ENCODE results near the gene MAP3K3.
A peak's percentile ranks its signal among the peaks of the same experiment; 100 is the strongest.

MAP3K3 gene

DNA sequence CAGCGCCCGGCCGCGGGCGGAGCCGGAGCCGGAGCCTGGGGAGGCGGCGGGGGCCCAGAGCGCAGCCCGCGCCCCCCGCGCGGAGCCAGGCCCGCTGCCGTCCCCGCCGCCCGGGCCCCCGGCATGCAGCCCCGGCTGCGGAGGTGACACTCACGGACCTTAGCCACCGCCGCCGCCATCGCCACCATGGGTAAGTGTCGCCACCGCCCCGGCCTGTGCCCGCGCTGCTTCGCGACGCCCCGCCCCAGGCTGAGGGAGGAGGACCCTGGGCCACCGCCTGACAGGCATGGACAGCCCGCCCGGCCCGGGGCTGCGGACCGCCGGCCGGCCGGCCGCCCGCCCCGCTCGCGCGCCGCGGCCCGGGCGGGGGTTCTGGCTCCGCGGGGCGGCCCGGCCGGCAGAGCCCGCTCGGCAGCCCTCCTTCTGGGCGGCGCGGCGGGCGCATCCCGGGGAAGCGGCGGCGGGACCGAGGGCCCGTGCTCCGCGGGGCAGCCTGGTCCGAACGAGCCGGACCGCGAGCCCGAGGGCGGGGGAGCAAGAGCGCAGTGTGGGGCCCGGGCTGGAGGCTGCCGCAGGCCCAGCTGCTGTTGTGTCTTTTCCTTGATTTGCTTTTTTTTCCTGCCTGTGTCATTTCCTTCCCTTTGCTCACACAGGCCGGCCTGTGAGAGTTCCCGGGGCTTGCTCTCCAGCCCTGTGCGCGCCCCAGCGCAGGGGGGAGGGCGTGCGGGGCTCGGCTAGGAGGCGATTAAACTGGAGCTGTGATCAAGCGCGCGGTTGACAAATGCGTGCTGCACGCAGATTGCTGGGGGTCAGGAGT, 565 bp downstream of the MAP3K3 start:
- DNase-seq (ENCODE audit: low spot score), result peak; percentile 46

DNA sequence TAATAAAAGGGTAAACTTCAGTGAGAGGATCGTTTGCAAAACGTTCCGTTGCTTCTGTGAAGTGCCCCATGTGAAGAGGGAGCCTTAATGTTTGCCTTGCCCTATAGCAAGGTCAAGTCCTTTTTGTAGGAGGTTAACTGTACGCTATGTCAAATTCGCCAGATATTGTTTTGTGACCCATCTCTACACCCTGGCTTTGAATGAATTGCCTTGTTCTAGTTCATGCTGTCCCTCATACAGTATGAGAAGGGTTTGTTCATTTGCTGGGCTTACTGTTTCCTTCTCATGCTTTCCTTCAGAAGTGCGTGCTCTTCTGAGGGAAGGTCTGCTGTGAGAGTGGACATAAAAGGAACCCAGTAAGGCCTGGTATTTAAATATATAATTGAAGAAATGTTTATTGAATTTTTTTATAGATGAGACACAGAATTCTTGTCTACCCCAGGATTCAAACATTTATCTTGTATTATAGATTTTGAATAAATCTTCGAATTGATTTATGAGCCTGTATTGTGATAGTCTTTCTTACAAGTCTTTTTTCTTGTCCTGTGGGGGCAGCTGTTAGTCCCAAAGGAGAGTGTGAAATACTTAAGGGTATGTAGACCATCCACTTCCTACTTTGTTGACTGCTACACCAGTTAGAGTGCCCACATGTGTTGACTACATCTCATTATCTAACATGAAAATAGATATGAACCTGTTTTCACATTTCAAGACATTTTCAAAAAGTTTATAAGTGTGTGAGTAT, 1.7 kb downstream of the MAP3K3 start:
- DNase-seq (ENCODE audit: low spot score), result no peak

DNA sequence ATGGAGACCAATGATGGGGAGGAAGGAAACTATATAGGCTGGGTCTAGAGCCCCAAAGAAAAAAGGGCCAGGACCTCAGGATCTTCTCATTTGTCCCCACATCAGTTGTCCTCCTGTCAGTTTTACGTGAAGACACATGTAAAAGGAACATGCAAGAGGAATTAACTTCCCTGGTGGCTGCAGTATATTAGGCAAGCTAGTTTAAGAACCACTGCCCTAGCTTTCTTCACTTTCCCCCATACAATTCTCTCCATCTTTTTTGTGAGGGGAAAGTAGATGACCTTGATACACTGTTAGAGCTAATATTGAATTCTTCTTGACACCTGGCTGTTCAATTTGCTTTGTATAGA, 2.3 kb downstream of the MAP3K3 start:
- no peak for DNase-seq (ENCODE audit: low spot score)

DNA sequence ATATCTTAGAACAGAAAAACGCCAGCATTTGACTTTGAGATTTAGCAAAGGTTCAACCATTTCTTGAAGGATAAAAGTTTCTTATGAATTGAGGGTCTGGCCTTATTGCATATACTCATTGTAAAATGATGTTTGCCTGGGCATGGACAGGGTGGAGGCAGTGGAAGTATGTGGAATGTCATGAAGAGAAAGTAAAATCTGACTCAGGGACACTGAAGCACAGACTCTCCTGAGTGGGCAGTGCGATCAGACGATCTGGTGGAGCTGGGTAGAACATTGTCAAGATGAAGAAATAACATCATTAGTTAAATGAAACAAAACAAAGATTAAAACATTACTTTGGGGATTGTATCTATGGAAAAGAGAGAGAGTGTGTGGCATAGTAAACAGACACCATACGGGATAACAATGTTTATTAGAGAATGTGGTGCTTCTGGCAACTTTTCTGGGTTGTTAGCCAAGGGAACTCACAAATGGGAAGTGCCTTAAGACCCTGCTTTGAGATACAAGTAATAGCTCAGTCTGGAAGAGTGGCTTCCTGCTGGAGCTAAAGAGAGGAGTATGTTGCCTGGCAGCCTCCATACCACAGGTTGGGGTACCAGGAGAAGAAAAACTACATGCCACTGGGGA, 4.4 kb downstream of the MAP3K3 start:
- no peak for DNase-seq (ENCODE audit: low spot score)

DNA sequence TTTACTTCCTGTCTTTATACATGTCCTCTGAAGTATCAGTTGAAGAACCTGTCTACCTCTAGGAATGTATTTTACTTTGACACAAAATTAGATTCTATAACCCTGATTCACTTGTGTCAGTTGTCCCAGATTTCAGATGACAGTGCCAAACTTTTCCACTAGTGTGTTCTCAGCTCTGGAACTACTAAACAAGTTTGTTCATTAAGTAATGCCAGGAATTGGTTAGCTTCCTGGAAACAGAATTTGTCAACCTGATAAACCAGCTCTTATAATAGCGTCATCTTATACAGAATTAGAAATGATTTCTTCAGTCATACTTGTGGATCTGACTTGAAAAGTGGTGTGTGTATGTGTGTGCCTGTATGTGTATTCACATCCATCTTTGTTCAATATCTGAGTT, 7.4 kb downstream of the MAP3K3 start:
- DNase-seq (ENCODE audit: low spot score), result no peak

DNA sequence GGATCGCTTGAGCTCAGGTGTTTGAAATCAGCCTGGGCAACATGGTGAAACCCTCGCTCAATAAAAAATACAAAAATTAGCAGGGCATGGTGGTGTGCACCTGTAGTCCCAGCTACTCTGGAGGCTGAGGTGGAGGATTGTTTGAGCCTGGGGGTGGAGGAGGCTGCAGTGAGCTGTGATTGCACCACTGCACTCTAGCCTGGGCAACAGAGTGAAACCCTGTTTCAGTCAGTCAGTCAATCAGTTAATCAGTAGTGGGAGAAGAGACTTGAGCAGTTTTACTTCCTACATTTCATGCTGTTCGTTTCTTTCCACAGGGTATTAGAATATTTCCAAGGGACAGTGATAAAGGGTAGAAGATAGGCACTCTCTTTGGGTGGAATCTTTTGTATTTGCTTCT, 8.8 kb downstream of the MAP3K3 start:
- no peak for DNase-seq (ENCODE audit: low spot score)

DNA sequence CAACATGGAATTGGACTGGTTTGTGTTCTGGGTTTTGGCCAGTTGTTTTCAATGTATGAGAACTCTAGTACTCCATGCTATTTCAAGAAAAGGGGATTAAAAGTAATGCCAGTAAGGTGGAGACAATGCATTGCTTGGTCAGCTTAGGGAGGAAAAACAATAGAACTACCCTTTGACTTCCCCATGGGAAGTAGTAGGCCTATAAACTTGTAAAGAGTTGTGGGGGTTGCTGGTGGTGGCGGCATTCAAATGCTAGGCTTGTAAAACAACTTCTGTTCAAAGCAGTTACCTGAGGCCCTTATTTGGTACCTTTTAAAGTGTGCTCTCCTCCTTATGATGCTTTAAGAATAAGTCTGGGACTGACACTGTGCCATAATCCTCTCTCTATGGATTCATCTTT, 9.4 kb downstream of the MAP3K3 start:
- no peak for DNase-seq (ENCODE audit: low spot score)

DNA sequence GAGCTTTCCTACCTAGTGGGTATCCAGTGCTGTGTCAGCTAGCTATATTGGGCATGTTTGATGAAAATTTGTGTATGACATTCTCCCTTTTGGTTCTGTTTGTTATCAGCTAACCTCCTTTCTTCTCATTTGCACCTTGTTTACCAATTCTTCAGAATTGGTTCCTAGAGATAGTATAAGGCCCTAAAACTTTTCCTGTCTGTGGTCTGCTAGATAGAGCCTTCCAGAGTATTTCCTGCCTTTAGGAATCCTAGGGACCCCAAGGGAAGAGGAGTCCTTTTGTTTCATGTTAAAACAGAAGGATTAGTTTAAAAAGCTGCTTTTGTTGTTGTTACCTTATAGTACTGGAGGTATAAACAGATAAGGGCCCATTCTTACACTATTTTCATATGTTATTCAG, 11.5 kb downstream of the MAP3K3 start:
- no peak for DNase-seq (ENCODE audit: low spot score)

DNA sequence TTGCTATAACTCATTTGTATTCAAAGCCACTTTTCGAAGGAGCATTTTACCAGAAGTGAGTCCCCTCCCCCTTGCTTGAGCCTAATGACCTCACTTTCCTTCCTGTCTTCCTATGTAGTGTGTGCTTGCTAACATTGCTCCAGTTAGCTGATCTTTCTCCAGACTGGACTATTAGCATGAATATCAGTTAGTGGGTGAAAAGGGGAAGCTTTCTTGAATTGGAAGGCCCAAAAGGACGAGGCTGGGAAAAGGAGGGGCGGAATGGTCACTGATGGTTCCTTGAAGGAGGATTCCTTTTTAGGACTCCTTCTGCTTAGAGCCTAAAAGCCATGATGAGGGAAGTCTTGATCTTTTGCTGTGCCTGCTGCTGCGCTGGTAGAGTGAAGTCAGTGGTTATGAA, 11.9 kb downstream of the MAP3K3 start:
- no peak for DNase-seq (ENCODE audit: low spot score)

DNA sequence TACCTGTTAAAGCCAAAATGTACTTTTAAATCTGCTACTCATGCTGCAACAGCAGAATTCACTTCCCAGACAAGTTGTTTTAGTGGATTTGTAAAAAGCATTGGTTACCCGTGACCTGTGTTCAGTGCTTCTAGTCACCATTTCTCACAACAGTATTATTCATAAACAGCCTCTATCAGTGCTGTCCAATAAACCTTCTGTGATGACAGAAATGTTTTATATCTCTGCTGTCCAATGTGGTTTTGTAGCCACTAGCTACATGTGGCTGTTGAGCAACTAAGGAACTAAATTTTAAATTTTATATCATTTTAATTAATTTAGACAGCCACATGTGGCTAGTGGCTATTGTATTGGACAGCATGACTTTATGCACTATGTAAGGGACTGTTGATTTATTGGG, 12.6 kb downstream of the MAP3K3 start:
- no peak for DNase-seq (ENCODE audit: low spot score)

DNA sequence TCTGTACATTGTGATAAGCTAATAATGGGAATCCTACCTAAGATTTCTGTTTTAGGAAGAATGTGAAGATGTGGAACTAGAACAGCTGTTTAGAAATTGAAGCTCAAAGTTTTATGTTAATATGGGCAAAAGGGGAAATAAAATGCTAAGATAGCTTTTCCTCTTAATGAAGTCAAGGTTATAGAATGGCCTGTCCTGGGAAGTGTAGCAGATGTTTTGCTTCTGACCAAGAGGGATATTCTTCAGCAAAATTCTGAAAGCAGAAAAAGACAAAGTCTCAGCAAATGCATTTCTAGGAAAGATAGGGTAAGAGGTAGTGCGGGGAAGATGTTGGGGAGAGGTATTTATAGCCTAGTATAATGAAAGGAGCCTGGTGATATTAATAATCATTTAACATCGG, 13.1 kb downstream of the MAP3K3 start:
- DNase-seq (ENCODE audit: low spot score), result no peak

DNA sequence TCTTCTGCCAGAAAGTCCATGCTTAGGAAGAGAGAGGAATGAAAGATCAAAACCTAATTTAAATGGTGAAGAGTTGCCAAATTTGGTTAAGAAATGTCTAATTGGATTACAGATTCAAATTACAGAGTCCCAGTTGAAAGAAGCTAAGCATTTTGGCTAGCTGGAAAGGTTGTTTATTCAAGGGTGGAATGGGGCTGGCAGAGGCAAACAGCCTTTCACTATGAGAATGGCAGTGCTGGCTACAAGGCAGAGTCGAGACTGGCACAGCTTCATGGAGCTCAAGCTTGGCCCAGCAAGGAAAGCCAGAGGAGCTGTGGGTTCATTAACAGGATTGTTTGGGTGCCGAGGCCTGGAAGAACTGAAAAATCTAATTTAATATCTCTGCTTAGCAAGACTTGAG, 13.6 kb downstream of the MAP3K3 start:
- no peak for DNase-seq (ENCODE audit: low spot score)

DNA sequence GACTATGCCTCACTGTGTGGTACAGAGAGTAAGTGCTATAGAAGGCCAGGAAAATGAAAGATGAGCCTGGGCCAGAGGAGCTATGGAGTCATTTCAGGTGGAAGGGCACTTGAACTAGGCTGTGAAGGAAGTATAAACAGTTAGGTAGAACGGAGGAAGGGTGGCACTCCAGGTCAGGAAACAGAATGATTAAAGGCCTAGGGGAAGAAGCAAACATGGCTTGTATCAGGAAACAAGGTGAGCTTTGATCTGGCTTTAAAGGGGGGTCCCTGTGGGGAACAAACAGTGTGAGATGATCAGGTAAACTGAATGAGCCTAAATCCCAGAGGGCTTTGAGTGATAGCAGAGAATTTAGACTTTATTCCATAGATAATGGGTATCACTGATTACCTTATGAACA, 16.9 kb downstream of the MAP3K3 start:
- no peak for DNase-seq (ENCODE audit: low spot score)

DNA sequence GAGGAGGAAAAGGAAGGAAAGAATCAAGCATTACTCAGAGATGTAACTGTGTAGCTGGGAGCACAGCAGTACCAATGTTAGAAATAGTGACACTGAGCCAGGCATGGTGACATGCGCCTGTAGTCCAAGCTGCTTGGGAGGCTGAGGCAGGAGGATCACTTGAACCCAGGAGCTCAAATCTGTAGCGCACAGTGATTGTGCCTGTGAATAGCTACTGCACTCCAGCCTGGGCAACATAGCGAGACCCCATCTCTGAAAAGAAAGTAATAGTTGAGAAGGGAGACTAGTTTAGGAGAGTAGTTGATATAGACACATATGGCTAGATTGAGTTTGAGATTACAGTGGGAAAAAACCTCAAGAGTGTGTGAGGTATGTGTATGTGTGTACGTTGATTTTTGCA, 17.8 kb downstream of the MAP3K3 start:
- DNase-seq (ENCODE audit: low spot score), result no peak

DNA sequence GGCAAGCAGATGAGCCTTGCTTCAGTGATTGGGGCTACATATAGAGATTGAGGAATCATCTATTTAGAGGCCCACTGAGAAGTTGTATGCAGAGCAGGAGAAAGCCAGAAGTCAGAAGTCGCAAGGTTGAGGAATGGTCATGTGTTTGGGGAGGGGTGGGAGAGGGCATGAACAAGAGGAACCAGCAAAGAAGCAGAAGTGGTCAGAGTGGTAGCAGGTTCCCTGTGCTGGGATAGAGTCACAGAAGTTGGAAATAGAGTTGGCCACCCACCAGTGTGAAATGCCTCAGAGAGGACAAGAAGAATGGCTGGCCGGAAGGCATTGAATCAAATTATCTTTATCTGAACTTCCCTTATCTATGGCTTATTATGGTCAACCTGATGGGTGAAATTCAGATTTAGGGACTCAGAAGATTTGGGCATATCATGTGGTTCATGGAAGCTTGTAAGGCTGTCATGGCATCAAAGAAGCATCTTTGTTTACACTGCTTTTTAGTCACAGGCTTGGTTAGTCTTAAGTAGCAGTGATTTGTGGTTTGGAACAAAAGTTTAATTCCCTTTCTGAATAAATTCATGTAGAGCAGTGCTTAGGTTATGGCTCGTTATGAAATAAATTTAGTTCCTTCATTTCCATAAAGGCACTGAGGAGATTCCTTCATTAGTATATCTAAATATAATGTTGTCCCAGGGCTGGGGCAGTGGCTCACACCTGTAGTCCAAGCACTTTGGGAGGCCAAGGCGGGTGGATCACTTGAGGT, 19.7 kb downstream of the MAP3K3 start:
- no peak for DNase-seq (ENCODE audit: low spot score)

DNA sequence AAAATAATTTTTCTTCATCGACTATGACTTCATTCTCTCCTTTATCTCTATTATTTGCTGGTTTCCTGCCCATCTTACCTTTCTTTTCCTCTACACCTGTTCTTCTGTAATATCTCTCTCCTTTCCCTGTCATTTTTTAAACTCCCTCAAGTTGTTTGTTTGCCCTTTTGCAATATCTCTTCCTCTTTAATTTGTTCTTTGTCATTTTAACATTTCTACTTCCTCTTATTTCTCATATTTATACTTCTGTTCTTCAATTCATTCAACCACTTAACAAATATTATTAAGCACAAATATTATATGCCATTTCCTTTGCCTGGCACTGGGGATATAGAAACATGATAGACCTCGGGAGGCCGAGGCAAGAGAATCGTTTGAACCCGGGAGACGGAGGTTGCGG, 22.6 kb downstream of the MAP3K3 start:
- no peak for DNase-seq (ENCODE audit: low spot score)

DNA sequence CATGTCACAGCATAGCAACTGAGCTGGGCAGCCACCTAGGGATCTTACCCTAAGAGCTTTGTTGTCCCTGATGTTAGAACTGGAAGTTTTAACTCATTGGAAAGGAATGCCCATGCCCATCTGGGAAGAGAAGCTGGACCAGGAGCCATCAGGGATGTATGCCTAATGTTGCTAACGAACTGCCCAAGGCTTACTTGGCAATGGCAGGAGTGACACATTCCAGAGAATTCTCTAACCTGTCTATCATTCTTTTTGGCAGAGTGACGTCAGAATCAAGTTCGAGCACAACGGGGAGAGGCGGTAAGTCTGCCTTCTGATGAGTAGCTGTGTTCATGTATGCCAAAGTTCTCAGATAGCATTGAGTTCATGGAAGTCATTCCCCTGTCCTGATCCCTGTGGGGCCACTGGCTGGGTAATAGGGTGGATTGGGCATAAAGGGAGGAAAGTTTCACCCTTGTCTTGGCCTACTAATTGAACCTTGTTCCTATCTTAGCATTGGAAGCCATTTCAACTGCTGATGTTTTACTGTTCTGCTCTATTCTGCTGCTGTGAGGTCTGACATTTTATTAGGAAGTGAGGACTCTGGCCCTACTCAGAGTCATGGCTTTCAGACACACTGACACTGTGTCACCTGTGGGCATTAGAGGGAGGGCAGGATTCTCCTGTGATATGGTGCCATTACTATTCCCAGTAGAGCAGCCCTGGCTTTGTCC, 23.7 kb downstream of the MAP3K3 start:
- no peak for DNase-seq (ENCODE audit: low spot score)

DNA sequence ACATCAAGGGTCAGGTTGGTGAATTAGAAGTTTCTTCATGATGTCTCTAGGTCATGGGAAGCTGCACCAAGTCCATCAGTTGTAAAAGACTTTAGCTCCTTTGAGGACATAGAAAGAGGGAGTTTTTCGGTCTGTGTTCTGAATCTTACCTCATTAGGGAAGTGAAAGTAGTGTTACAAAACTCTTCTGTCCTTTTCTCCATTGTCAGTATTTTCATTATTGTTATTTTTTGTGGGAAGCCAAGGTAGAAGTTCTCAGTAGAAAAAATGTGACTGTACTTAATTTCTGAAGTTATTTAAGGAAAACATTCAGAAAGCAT, 24.2 kb downstream of the MAP3K3 start:
- DNase-seq (ENCODE audit: low spot score), result no peak

DNA sequence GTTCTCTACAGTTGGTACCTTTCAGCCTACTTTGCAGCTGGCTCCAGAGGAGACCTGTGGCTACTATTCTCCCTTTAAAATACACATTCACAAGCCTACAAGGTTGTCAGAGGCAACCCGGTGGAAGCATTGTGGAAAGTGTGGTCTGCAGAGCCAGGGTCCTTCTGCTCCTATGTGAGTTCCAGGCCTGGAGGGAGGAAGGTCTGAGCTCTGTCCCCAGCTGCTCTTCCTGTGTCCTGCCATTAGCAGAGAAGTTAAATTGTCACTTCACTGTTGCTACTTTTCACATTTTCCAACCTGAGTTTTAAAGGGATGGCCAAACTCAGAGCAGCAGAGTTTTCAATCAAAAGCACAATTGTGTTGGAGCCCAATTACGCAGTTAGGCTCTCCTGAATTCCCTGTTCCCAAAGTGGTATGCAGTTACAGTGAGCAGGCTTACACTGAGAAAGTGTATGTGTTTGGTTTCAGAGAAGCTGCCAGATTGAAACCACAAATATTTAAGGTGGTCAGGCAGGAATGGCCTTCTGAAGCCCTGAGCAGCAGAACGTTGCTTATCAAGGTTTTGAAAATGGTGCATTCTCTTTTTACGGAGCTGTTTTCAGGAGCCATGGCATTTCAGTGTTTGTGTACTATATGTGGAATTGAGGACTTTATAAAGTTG, 25.0 kb downstream of the MAP3K3 start:
- DNase-seq (ENCODE audit: low spot score), result no peak

DNA sequence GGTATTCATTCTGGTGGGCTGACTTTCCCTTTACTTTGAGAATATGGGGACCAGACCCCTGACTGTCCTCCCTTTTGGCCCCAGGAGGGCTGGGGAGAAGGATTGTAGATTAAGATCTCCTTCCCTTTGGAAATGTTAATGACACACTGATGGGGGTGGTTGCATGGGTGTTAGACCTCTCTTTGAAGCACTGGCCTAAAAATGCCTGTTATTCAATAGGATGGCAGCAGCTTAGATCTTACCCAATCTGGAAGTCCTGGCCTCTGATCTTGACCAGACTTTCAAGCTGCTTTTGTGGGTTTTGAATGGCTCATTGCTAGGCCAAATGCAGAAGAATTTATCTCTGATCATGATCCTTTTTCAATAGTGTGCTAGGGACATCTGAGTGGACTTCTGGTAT, 25.7 kb downstream of the MAP3K3 start:
- no peak for DNase-seq (ENCODE audit: low spot score)

DNA sequence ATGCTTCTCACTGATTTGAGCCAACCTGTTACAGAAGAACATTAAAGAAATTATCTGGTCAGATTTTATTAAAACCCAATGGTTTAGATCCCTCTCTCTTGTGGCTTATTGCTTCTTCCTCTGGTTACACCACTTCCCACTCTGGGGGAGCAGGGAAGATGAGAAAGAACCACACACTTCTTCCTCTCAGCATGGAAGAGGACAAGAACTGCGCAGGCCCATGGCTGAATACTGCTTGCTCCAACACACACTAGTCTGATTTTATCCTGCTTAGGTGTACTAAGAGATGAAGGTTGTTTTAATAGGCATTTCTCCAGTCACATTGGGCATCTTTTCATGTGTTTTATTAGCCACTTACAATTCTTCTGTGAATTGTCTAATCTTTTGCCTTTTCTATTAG, 27.6 kb downstream of the MAP3K3 start:
- DNase-seq (ENCODE audit: low spot score), result no peak

DNA sequence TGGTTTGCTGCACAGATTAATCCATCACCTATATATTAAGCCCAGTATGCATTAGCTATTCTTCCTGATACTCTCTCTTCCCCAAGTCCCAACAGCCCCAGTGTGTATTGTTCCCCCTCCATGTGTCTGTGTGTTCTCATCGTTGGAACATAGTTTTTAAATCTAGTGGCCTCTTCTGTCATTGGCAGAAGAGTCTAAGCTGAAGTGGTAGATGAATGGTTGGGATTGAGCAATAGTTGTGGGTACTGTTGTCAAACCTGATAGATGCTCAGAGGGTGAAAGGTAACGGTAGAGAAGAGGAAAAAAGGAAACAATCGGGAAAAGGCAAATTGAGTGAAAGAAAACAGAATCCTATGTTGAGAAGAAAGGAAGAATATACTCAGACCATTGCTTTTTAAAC, 29.9 kb downstream of the MAP3K3 start:
- no peak for DNase-seq (ENCODE audit: low spot score)
